Tibial nerve (tissue), 4 donors: ENCODE data around the gene IQCF2. TPM values are rescaled to one million over a fixed set of nuclear protein-coding genes. Genes with fewer than 3 reads are reported as not detected.
"Not testable (repeated sequence)": the region's sequence is repeated elsewhere in the genome, so short reads cannot be mapped to it uniquely, and the experiment has no call there.

Experiments used
- DNase-seq, 2 donors: peaks; one replicate each; pipeline ENCODE4 v3.0.0-alpha.2; 2019; ENCODE audit warnings: low spot score in 2 of 2
- H3K27ac ChIP-seq, 4 donors: fragments of 200-600 bp; sonication (generic) in 3 of 4; one replicate each; pipeline ENCODE4 v1.5.1; 2017 to 2019; ENCODE audit warnings: mild to moderate bottlenecking in 1 of 4
- H3K27me3 ChIP-seq, 2 donors: fragments of 200-600 bp; sonication (generic) in 1 of 2; one replicate each; pipeline versions ENCODE4 v1.5.1 to v1.6.0; 2017 to 2019
- H3K36me3 ChIP-seq, 3 donors: fragments of 200-600 bp; sonication (generic); one replicate each; pipeline ENCODE4 v1.5.1; 2018 to 2019
- H3K4me1 ChIP-seq, 4 donors: fragments of 200-600 bp; sonication (generic) in 3 of 4; one replicate each; pipeline ENCODE4 v1.5.1; 2017 to 2019
- H3K4me3 ChIP-seq, 4 donors: fragments of 200-600 bp; sonication (generic) in 3 of 4; one replicate each; pipeline ENCODE4 v1.5.1; 2017 to 2019; ENCODE audit warnings: mild to moderate bottlenecking in 1 of 4, moderate library complexity in 1 of 4
- H3K9me3 ChIP-seq, 4 donors: fragments of 200-600 bp; sonication (generic) in 3 of 4; one replicate each; pipeline ENCODE4 v1.5.1; 2017 to 2019
- EP300 ChIP-seq, 2 donors: sonication (generic); formaldehyde crosslinking; IDR thresholded peaks; one replicate each; pipeline ENCODE4 v1.6.1; 2017; ENCODE audit warnings: antibody characterized with exemption in 2 of 2, mild to moderate bottlenecking in 1 of 2
- POLR2A ChIP-seq, 2 donors: fragments of 450-650 bp; IDR thresholded peaks; one replicate each; pipeline ENCODE4 v1.6.1; 2017; ENCODE audit warnings: antibody characterized with exemption in 2 of 2, mild to moderate bottlenecking in 2 of 2, moderate library complexity in 2 of 2
- WGBS, 2 donors: methylation state at CpG; one replicate each; pipeline ENCODE4 v1.1.5; 2018; 5-methylcytosine and 5-hydroxymethylcytosine counted together
- total RNA-seq, 4 donors: library from RNA; depleted of rRNA; stranded (reverse); fragments of >200 nt; gene quantifications; one replicate each; pipeline ENCODE4 v1.1.0, GENCODE V29; 2016
- TF ChIP-seq, protein P1 (sequence below), 5 experiments: fragments of 200-600 bp in 3 of 5; fragments of 450-650 bp in 2 of 5; sonication (generic) in 3 of 5; IDR thresholded peaks; one replicate each; pipeline ENCODE4 v1.5.1; 2016 to 2019; ENCODE audit warnings: antibody characterized with exemption in 5 of 5, mild to moderate bottlenecking in 3 of 5, moderate library complexity in 2 of 5

IQCF2 gene
- total RNA-seq, 4 donors from 2014 or later: not detected

DNA sequence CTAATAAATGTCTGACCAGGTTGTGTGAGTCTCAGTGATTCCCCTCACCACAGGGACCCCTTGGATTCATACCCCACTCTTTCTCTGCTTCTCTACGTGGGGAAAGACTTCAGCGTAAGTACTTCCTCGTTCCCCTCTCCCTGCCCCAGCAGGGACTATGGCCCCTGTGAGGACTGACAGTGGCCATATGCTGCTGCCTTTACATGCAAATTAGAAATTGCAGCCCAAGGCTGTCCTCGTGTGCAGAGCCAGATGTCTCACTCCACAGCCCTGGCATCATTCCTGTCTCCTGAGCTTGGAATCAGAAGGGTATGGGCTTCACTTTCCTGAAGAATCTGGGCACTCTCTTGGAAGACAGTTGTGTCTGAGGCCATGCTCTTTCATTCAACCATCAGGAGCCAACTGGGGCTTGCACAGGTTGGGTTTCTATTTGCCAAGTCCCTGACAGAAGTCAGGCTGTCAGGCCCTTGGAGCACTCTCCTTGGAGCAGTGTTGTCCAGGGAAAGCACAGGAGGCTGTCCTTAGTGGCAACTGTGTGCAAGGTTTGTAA is 30.5 kb upstream of the IQCF2 start:
- H3K4me3 ChIP-seq: no peak overlapping the region
- peaks cover 0 to 28% (median 0%) of the 10 kb centered on the region in 4 donors for H3K9me3 ChIP-seq
- H3K4me1 ChIP-seq: no peaks in the 10 kb centered on the region
- no peaks in the 10 kb centered on the region for H3K36me3 ChIP-seq
- TF ChIP-seq EP300 (IDR thresholded peaks at IDR 0.05) (no peak), POLR2A (IDR thresholded peaks at IDR 0.05) (no peak)
- TF ChIP-seq, protein P1, sequence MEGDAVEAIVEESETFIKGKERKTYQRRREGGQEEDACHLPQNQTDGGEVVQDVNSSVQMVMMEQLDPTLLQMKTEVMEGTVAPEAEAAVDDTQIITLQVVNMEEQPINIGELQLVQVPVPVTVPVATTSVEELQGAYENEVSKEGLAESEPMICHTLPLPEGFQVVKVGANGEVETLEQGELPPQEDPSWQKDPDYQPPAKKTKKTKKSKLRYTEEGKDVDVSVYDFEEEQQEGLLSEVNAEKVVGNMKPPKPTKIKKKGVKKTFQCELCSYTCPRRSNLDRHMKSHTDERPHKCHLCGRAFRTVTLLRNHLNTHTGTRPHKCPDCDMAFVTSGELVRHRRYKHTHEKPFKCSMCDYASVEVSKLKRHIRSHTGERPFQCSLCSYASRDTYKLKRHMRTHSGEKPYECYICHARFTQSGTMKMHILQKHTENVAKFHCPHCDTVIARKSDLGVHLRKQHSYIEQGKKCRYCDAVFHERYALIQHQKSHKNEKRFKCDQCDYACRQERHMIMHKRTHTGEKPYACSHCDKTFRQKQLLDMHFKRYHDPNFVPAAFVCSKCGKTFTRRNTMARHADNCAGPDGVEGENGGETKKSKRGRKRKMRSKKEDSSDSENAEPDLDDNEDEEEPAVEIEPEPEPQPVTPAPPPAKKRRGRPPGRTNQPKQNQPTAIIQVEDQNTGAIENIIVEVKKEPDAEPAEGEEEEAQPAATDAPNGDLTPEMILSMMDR (IDR thresholded peaks at IDR 0.05): no peak
- 54 to 64% methylated on average over 4 of the region's 4 CpGs for WGBS, 2 donors
- H3K27ac ChIP-seq: no peak overlapping the region
- no peak for DNase-seq
- H3K27me3 ChIP-seq: no peaks in the 10 kb centered on the region

DNA sequence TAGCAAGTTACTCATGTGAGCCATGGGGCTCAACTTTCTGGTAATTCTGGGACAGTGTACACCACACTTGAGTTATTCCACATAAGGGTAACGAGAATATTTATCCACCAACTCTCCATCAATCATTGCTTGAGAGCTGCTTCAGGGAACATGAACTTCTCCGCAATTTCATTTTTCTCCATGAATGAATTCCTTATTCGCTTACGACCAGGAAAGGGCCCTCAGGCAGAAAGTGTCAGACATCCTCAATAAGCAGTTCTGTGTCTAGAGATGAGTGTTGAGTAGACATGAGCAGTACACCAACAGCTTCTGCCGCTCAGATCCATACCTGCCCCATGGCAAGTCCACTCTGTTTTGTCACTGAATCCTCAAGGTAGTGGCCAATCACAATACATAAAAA is 24.8 kb upstream of the IQCF2 start:
- H3K36me3 ChIP-seq: no peaks in the 10 kb centered on the region
- 51 to 61% methylated on average over 5 of the region's 5 CpGs for WGBS, 2 donors
- H3K4me1 ChIP-seq: no peaks in the 10 kb centered on the region
- DNase-seq: no peak
- H3K27ac ChIP-seq: no peak overlapping the region
- TF ChIP-seq EP300 (IDR thresholded peaks at IDR 0.05) (no peak), POLR2A (IDR thresholded peaks at IDR 0.05) (no peak)
- TF ChIP-seq, protein P1 (IDR thresholded peaks at IDR 0.05): no peak
- no peak overlapping the region for H3K4me3 ChIP-seq
- H3K9me3 ChIP-seq: no peaks in the 10 kb centered on the region
- no peaks in the 10 kb centered on the region for H3K27me3 ChIP-seq

DNA sequence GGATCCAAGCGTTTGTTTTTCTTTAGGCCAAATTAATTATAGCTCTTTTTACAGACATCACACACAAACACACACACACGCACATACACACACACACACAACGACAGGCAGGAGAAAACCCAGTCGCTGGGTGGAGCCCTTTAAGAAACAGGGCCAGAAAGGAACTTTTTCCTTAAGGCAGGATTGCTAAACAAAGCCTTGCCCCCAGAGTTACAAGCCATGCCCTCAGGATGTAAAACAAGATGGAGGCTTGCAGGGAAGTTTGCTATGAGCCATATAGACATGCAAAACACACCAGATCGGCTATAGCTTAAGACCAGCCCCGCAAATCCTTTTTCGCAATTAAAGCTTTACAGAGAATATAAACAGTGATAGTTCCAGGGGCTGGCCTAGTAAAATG is 16.3 kb upstream of the IQCF2 start:
- no peaks in the 10 kb centered on the region for H3K4me1 ChIP-seq
- H3K4me3 ChIP-seq: no peak overlapping the region
- DNase-seq: no peak
- 72 to 79% methylated on average over 7 of the region's 7 CpGs for WGBS, 2 donors
- H3K9me3 ChIP-seq: peaks cover 0 to 20% (median 0%) of the 10 kb centered on the region in 4 donors
- no peaks in the 10 kb centered on the region for H3K27me3 ChIP-seq
- H3K27ac ChIP-seq: no peak overlapping the region
- no peaks in the 10 kb centered on the region for H3K36me3 ChIP-seq
- TF ChIP-seq POLR2A (IDR thresholded peaks at IDR 0.05) (no peak), EP300 (IDR thresholded peaks at IDR 0.05) (no peak)
- TF ChIP-seq, protein P1 (IDR thresholded peaks at IDR 0.05): no peak

DNA sequence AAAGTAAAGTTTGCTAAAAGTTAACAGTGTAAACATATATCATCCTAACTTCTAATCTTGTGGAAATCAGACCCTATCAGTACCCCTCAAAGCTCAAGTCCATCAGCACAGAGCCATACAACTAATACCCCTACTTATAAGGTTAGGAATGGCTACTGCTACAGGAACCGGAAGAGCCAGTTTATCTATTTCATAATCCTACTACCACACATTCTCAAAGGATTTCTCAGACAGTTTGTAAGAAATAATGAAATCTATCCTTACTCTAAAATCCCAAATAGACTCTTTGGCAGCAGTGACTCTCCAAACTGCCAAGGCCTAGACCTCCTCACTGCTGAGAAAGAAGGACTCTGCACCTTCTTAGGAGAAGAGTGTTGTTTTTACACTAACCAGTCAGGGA is 6.0 kb upstream of the IQCF2 start:
- not testable (repeated sequence) for H3K27ac ChIP-seq, H3K36me3 ChIP-seq, H3K9me3 ChIP-seq, H3K27me3 ChIP-seq, DNase-seq, H3K4me1 ChIP-seq, H3K4me3 ChIP-seq
- 87 to 91% methylated on average over 1 of the region's 1 CpG for WGBS, 2 donors

DNA sequence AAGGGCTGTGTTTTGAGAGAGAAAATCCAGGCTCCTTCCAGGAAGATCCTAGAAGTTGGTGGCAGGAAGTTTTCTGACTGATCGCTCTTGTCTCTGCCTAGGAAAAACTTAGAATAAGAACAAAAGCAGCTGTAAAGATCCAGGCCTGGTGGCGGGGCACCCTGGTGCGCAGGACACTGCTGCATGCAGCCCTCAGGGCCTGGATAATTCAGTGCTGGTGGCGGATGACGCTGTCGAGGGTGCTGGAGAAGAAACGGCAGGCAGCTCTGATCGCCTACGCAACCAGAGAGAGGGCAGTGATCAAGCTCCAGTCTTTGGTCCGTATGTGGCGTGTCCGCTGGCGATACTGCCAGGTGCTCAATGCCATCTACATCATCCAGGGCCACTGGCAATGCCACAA is 1.5 kb downstream of the IQCF2 start:
- H3K36me3 ChIP-seq: no peaks in the 10 kb centered on the region
- no peak overlapping the region for H3K27ac ChIP-seq
- no peaks in the 10 kb centered on the region for H3K9me3 ChIP-seq
- no peaks in the 10 kb centered on the region for H3K4me1 ChIP-seq
- DNase-seq: no peak
- H3K27me3 ChIP-seq: no peaks in the 10 kb centered on the region
- H3K4me3 ChIP-seq: no peak overlapping the region
- TF ChIP-seq, protein P1 (IDR thresholded peaks at IDR 0.05): no peak
- TF ChIP-seq EP300 (IDR thresholded peaks at IDR 0.05): no peak
- TF ChIP-seq POLR2A (IDR thresholded peaks at IDR 0.05): no peak
- 72 to 79% methylated on average over 12 to 13 of the region's 13 CpGs for WGBS, 2 donors

DNA sequence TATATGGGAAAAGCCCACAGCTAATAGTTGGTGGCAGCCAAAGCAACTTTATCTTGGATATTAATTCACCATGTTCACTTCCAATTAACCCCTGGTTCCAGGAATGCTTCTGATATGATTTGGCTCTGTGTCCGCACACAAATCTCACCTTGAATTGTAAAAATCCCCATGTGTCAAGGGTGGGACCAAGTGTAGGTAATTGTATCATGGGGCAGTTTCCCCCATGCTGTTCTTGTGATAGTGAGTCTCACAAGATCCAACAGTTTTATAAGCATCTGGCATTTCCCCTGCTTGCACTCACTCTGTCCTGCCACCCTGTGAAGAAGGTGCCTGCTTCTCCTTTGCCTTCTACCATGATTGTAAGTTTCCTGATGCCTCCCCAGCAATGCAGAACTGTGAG is 7.5 kb downstream of the IQCF2 start:
- not testable (repeated sequence) for H3K4me3 ChIP-seq, H3K9me3 ChIP-seq, DNase-seq, H3K36me3 ChIP-seq, H3K27me3 ChIP-seq, H3K4me1 ChIP-seq, H3K27ac ChIP-seq
- 88 to 96% methylated on average over 1 of the region's 1 CpG for WGBS, 2 donors
